Stimulated activated CD4-positive, alpha-beta T cell treated with anti-CD3 and anti-CD28 coated beads, Interleukin-2, amount 100 ng/mL, for 48 hours (primary cell): ENCODE measurements around the gene FASTKD3.
"Not testable (repeated sequence)": the region's sequence is repeated elsewhere in the genome, so short reads cannot be mapped to it uniquely, and the experiment has no call there.

Experiments used
- DNase-seq, 2 donors: peaks; one replicate each; pipeline ENCODE4 v3.0.0-alpha.2; 2020

The FASTKD3 gene, protein sequence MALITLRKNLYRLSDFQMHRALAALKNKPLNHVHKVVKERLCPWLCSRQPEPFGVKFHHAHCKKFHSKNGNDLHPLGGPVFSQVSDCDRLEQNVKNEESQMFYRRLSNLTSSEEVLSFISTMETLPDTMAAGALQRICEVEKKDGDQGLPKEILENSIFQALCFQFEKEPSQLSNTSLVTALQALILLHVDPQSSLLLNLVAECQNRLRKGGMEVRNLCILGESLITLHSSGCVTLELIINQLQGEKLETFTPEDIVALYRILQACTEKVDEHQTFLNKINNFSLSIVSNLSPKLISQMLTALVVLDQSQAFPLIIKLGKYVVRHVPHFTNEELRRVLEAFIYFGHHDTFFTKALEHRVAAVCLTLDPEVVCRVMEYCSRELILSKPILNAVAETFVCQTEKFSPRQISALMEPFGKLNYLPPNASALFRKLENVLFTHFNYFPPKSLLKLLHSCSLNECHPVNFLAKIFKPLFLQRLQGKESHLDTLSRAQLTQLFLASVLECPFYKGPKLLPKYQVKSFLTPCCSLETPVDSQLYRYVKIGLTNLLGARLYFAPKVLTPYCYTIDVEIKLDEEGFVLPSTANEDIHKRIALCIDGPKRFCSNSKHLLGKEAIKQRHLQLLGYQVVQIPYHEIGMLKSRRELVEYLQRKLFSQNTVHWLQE

DNA sequence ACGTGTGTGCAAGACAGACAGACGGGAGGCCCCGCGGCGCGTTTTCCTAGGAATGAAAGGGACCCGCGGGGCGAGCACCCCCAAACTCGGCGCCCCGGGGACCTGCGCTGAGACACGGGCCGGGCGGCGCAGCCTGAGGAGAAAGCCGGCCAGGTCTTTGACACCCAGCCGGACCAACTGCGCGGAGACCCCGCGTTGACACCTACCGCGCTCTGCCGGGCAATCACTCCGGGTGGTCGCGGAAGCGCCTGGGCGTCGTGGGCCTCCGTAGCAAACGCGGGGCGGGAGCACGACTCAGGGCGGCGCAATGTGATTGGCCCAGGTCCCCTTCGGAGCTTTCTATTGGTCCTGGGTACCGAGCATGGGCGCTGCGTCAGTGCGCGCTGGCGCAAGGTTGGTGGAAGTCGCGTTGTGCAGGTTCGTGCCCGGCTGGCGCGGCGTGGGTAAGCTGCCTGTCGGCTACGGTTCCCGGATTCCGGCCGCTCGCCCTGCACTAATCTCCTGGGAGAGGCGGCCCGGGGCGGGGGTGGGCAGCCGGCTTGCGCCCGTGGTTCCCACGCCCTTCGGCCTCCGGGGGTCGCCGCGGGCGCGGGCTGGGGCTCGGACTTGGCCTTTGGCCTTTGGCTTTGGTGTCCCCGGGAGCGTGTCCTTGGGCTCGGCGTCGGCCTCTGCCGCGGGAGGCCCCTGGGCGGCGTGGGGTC lies at the start of gene FASTKD3, which contains the start of gene MTRR:
TSS of gene FASTKD3 (minus strand) at position 259 of the 701 bp plus-strand sequence. CDS start 948 bp downstream, outside the sequence.
TSS of gene MTRR (plus strand) at position 376 of the 701 bp plus-strand sequence. CDS start 1,647 bp downstream, outside the sequence.
- peak; percentile 78 to 80 for DNase-seq

DNA sequence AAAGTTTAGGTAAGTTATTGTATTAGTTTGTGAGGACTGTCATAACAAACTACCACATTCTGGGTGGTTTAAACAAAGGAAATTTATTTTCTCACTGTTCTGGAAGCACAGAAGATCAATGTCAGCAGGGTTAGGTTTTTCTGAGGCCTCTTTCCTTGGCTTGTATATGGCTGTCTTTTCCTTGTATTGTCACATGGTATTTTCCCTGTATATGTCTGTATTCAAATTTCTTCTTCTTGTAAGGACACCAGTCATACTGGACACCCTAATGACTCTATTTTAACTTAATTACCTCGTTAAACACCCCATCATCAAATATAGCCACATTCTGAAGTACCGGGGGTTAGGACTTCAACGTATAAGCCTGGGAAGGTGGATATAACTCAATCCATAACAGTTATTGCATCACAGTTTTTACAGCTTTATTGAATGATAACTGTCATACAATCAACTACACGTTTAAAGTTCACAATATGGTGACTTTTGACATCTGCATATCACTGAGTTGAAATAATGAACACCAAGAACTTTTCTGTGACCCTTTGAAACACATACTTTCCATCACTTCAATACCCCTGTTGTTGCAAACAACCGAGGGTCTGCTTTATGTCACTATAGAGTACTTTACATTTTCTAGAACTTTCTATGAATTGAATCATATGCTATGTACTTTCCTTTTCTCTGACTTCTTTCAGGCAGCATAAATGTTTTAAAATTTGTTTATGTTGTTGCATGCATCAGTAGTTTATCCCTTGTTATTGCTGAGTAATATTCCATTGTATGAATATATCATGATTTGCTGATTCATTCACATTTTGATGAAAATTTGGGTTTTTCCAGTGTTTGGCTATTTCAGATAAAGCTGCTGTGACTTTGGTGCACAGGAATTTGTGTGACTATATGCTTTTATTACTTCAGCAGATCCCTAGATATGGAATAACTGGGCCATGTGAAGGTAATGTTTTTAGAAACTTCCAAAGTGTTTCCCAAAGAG lies 48.6 kb upstream of the FASTKD3 start:
- no peak for DNase-seq

DNA sequence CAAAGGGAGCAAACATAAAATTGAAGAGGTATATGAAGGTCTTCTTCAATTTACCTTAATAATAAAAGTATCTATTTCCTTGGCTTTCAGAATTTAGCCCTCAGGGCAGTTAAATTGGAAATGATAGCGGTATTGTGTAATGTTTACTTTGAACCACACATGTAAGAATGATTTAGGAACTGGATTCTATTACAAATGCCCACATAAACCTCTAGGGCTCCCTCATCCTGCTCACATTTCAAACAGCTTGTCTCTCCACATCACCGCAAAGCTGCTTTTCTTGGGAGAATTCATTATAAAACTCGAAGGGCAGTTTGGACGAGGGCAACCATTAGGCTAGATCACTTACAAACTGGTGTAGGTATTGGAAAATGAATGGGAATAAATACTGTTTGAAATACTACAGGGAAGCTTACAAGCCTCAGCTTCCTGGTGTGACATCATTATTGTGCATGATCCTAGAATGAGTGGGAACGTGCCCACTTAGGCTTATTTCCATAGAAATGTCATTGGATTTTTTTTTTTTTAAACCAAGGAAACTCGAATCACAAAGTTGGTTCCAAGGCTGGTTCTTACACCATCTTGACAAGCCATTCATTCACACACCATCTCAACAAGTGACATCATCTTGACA lies 47.5 kb upstream of the FASTKD3 start:
- no peak for DNase-seq

DNA sequence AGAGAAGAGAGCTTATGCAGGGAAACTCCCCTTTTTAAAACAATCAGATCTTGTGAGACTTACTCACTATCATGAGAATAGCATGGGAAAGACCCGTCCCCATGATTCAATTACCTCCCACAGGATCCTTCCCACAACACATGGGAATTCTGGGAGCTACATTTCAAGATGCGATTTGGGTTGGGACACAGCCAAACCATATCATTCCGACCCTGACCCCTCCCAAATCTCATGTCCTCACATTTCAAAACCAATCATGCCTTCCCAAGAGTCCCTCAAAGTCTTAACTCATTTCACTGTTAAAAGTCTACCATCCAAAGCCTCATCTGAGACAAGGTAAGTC lies 42.6 kb upstream of the FASTKD3 start:
- not testable (repeated sequence) for DNase-seq

DNA sequence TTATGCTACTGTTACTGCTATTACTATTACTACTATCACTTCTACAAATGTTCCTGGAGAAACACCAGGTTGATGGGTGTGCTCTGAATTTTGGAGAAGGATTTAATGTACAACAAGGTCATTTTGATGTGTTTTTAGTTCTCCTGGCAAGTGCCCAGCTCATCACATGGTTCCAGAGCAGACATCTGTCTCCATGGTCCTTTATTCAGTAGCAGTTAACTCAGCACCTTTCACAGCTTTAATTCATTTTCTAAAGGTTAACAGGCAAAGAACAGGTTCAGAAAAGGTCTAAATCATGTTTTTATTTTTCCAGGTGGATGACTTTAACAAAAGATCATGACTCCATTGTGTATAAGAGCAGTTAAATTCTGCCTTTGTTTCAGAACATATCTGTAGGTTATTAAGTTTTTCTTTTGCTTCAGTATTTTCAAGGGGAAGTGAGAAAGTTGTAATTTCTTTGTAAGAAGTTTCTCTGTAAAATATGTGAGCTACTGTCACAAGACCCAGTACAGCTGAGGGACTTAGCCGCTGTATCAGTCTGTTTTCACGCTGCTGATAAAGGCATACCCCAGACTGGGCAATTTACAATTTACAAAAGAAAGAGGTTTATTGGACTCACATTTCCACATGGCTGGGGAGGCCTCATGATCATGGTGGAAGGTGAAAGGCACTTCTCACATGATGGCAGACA lies 42.1 kb upstream of the FASTKD3 start:
- DNase-seq = no peak

DNA sequence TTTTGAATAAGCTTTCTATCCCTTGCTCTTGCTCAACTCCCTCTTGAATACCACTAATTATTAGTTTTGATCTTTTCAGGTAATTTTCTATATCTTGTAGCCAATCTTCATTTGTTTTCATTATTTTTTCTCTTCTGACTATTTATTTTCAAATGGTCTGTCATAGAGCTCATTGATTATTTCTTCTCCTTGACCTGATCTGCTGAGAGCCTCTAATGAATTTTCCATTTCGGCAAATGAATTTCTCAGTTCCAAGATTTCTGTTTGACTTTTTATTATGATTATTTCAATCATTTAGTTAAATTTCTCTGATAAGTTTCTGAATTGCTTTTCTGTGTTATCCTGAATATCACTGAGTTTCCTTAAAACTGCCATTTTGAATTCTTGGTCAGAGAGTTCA lies 39.5 kb upstream of the FASTKD3 start:
- DNase-seq = no peak

DNA sequence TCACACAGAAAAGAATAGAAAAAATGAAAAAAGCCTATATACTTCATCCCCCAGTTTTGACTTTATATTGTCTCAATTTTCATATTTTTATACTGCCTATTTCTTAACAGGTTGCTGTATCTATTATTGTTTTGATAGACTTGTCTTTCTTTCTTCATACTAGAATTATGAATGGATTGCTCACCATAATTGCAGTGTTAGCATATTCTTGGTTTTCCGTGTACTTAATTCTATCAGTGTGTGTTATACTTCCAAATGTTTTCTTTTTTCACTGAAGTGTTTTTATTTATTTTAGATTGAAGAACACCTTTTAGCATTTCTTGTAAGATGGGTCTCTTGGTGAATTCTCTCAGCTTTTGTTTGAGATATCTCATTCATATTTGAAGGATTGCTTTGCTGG lies 38.8 kb upstream of the FASTKD3 start:
- DNase-seq = no peak

DNA sequence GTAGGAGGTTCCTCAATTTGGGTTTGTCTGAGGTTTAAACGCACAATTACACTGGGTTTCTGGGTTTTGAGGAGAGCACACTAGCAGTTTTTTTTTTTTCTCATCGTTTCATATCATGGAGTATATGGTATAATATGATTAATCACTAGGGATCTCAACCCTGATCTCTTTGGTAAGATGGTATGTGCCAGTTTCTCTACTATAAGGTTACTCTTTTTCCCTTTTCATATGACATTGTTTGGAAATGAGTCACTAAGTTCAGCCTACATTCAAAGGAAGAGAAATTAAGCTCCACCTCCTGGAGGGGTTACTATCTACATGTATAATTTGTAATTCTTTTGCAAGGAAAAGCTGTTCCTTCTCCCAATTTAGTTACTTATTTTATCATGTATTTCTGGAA lies 35.3 kb upstream of the FASTKD3 start:
- DNase-seq = no peak

DNA sequence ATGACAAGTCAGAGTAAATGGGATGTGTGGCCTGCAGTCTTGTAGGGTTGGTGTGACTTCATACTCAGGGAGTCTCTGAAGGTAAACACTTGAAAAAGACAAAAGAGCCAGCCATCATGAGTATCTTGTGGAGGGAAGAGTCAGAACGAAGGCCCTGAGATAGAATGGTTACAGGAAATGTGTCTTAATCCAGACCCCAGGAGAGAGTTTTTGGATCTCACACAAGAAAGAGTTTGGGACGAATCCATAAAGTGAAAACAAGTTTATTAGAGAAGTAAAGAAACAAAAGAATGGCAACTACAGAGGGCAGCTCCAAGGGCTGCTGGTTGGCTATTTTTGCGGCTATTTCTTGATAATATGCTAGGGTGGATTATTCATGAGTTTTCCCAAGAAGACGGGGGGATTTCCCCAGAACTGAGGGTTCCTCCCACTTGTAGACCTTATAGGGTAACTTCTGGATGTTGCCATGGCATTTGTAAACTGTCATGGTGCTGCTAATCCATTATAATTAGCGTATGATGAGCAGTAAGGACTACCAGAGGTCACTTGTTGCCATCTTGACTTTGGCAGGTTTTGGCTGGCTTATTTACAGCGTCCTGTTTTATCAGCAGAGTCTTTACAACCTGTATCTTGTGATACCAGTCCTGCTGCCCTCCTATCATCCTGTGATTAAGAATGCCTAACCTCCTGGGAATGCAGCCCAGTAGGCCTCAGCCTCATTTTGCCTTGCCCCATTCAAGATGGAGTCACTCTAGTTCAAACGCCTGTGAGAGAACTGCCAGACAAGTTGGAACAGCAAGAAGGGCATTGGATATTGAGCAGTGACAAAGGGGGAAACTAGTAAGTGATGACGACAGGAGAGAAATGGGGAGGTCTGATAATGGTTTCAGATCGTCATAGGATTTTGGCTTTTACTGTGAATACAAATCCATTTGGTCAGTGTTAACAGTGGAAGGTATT lies 34.1 kb upstream of the FASTKD3 start:
- no peak for DNase-seq

DNA sequence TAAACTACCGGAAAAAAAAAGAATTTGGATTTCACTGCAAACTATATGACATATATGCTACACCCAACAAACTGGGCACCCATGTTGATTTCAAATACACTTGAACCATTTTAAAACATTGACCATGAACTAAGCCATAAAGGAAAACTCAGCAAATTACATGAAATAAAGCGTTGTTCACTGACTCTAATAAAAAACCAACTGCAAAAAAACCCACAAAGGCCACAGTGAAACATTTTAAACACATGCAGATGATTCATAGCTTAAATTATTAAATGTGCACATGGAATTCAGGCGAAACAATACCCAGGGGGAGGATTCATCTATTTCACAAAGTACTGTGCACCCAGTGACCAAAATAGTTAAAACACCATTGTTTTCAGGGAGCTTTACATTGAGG lies 33.4 kb upstream of the FASTKD3 start:
- DNase-seq = no peak

DNA sequence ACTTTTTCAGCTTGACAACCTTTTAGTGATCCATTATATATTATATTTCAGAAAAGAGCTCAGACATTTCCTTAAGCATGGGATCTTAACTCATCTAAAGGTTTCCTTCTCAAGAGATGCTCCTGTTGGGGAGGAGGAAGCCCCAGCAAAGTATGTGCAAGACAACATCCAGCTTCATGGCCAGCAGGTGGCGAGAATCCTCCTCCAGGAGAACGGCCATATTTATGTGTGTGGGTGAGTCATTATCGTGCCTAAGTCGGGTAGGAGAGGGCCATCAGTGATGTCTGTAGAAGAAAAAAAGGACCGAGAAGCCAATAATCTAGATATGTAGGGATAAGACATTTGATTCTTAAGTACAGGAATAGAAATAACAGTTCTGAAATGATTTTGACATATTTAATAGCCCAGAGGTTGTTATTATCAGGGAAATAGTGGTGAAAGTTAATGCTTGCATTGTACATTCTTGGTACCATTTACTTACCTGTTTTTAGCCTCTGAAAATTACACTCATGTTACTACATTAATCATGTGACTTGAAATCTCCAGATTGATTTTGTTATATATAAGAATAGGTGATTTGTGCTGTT lies 28.3 kb upstream of the FASTKD3 start:
- DNase-seq = no peak

DNA sequence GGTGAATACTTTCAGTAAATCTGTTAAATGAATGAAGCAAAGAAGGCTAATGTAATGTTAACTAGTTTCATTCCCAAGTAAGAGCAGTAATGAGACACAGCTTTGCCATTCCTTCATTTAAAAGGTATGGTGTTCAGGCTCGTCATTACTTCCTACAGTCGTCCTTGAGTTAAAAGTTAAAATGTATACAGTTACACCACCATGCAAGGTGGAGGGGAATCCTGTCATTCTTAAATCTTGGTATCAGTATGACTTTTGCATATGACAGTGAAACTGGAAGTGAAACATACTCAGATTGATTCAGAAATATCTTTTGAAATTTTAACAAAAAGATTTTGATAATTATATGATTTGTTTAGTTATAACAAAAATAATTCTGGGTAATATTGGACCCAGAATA lies 26.0 kb upstream of the FASTKD3 start:
- no peak for DNase-seq

DNA sequence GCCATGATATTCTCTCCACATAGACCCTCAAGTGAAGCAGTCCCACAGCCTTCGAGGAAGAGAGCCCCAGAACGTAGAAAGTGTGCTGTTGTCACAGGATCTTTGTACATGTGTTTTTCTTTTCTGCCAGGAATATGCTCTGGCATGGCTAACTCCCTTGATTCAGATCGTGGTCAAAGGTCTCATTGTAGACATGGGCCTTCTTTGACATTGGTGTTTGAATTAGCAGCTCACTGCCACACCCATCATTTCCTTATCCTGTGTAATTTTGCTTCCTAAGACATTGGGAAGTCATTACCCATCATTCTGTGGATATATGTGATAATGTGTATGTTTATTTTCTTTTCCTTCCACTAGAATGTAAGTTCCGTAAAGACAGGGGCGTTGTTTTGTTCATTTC lies 25.6 kb upstream of the FASTKD3 start:
- DNase-seq = no peak

DNA sequence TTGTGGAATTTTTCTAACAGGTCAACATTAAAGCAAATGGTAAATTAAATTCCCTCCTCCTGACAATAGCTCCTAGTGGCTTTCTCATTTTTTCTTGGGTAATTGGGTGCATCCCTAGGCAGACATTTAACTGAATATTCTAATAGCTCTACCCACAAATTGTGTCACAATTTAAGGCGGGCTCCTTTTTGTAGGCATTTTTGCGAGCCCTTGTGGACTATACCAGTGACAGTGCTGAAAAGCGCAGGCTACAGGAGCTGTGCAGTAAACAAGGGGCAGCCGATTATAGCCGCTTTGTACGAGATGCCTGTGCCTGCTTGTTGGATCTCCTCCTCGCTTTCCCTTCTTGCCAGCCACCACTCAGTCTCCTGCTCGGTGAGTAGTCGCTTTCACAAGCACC lies 20.1 kb upstream of the FASTKD3 start:
- no peak for DNase-seq

DNA sequence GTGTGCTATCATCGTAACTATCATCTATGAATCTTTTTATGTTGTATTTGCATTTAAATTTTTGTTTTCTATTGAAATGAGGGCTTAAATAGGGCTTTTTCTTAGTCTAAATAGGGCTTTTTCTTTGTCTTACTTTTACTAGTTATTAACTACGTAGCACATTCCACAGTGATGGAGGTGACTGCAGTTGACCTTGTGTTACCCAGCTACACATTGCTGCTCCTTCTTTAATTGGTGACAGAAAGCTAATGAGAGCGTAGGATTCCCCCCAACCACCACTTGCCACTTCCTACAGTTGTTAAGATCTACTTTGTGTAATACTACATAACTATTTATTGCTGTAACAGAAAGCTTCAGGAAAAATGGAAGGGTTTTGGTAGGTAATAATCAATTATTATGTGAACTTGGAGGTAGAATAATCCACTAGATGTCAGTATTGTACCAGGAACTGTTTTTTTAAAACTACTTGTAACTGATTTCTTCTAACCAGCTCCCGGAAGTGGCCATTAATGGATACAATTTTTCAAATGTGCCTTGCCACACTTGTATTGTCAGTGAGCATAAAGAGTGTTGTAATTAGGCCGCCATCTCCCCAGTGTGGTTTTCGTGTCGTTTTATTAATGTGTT lies 18.1 kb upstream of the FASTKD3 start:
- DNase-seq = no peak

DNA sequence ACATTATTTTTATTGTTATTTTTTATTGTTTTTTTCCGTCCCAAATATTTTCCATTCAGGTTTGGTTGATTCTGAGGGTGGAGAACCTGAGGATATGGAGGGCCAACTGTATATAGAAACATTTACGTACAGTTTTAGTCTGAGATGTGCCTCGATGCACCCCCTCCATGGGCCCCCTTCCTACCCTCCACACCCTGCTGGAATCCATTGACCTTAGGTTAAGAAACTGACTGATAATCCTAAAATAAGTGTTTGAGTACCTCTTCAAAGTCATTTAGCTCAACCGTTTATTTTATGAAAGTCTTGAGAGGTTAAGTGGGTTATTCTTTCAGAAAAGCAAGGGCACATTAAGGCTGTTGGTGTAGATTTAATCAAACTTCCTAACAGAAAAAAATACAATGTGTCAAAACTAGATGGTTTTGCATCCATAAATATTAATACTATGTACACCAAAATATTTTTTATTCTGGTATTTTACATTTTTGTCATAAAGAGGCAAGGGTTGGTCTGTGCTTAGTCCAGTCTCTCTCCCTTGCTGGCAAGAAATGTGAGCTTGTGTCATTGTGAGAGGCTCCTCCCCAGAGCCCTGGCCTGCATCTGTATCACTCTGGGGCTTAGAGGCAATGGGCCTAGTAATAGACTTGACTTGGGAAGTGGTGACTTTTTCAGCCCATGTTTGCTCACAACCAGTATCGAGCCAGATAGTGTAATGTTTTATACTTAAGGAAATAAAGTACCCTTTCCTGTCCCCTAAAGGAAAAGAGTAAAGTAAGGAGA lies 15.8 kb upstream of the FASTKD3 start:
- DNase-seq = no peak

DNA sequence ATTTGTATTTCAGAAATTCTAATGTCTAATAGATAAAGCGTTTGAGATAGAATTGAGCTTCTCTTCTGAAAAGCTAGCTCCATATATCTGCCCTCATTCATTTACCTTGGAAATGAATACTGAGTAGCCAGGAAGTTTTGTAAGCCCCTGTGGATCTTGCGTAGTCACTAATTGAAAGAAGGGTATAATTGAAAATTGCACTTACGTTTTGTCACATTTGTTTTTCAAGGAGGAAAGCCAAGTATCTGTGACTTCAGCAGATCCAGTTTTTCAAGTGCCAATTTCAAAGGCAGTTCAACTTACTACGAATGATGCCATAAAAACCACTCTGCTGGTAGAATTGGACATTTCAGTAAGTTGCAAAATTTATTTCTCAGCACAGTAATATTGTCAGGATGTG lies 14.1 kb upstream of the FASTKD3 start:
- DNase-seq = no peak

DNA sequence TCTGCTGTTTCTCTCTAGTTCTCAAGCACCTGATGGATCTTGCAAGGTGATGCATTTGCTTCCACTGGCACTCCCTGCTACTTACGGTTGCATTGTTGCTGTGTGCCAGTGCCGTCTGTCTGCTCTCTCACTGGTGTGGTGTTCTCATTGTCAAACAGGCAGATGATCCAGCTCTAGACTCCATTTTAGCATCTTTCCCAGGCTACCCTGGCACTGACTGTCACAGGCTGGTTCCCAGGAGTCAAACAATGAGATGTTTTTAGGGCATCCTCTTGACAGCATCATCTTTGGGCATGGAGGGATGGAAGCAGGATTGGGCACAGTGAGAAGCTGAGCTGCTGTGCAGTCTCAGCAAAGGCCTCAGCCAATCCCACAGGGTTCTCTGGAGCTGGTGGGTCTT lies 13.0 kb upstream of the FASTKD3 start:
- no peak for DNase-seq

DNA sequence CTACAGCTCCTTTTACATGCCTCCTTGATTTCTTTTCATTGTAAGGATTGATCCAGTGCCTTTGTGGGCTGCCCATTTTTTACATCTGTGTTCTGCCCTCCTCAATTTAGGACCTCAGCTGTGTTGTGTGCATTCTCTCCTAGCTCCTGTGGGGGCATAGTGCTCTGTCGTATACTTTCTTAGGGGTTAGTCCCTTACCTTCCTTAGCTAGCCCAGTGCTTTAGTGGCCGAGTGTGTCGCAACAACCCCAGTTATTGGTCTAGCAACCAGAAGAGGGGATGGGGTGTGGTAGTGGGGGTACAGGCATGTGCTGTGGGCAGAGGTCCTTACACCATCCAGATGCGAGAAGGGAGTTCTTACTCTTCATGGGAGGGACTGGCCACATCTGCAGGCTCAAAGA lies 12.3 kb upstream of the FASTKD3 start:
- no peak for DNase-seq
